Lower leg skin (tissue), 4 donors: ENCODE results near the gene IL23A. TPM values are rescaled to one million over a fixed set of nuclear protein-coding genes. Genes with fewer than 3 reads are reported as not detected.

Source experiments
- DNase-seq, 2 donors: peaks; one replicate each; pipeline ENCODE4 v3.0.0-alpha.2; 2019; ENCODE audit warnings: low spot score in 2 of 2
- H3K4me3 ChIP-seq: fragments of 200-600 bp; sonication (generic); 2 replicates; pipeline ENCODE4 v1.5.1; 2017; ENCODE audit warnings: mild to moderate bottlenecking, low read depth; ENCODE audit not compliant: poor library complexity, severe bottlenecking
- POLR2A ChIP-seq, 2 donors: fragments of 450-650 bp; IDR thresholded peaks; one replicate each; pipeline ENCODE4 v1.6.1; 2016 to 2017; ENCODE audit warnings: antibody characterized with exemption in 2 of 2, mild to moderate bottlenecking in 1 of 2, moderate library complexity in 1 of 2
- WGBS, 2 donors: methylation state at CpG; one replicate each; pipeline ENCODE4 v1.1.5; 2018; 5-methylcytosine and 5-hydroxymethylcytosine counted together
- intact Hi-C: fragments of 100-400 bp; cut with DNase I; formaldehyde crosslinking; loops from one replicate; pipeline ENCODE4 v1.15.0; 2023; ENCODE audit warnings: low total_unique reads
- total RNA-seq, 4 donors: library from RNA; depleted of rRNA; stranded (reverse); fragments of >200 nt; gene quantifications; one replicate each; pipeline ENCODE4 v1.1.0, GENCODE V29; 2016
- TF ChIP-seq, protein P1 (sequence below), 3 donors: fragments of 450-650 bp; IDR thresholded peaks; one replicate each; pipeline ENCODE4 v1.5.1; 2016; ENCODE audit warnings: antibody characterized with exemption in 3 of 3, mild to moderate bottlenecking in 3 of 3, moderate library complexity in 2 of 3

IL23A gene
- total RNA-seq, 4 donors from 2014 or later: 0.45 TPM; not detected in 3

DNA sequence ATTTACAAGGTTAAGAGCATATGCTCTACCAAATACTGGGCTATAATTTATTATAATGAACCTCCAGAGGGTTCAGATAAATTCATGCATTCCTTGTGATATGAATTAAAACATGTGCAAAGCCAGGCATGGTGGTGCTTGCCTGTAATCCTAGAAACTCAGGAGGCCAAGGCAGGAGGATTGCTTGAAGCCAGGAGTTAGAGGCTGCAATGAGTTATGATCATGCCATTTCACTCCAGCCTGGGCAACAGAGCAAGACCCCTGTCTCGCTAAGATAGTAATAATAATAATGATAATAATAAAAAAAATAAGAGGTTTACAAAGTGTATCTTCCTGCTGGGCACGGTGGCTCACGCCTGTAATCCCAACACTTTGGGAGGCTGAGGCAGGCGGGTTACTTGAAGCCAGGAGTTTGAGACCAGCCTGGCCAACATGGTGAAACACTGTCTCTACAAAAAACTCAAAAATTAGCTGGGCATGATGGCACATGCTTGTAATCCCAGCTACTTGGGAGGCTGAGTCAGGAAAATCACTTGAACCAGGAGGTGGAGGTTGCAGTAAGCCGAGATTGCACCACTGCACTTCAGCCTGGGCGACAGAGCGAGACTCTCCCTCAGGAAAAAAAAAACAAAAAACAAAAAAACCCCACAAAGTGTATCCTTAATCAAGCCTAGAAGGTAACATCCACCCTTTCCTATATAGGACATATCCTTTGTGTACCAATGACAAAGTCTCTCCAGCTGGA lies 31.3 kb upstream of the IL23A start:
- intact Hi-C loops: no loop called here
- H3K4me3 ChIP-seq: no peak overlapping the region
- no peak for DNase-seq
- no peak for TF ChIP-seq POLR2A (IDR thresholded peaks at IDR 0.05)
- TF ChIP-seq, protein P1, sequence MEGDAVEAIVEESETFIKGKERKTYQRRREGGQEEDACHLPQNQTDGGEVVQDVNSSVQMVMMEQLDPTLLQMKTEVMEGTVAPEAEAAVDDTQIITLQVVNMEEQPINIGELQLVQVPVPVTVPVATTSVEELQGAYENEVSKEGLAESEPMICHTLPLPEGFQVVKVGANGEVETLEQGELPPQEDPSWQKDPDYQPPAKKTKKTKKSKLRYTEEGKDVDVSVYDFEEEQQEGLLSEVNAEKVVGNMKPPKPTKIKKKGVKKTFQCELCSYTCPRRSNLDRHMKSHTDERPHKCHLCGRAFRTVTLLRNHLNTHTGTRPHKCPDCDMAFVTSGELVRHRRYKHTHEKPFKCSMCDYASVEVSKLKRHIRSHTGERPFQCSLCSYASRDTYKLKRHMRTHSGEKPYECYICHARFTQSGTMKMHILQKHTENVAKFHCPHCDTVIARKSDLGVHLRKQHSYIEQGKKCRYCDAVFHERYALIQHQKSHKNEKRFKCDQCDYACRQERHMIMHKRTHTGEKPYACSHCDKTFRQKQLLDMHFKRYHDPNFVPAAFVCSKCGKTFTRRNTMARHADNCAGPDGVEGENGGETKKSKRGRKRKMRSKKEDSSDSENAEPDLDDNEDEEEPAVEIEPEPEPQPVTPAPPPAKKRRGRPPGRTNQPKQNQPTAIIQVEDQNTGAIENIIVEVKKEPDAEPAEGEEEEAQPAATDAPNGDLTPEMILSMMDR (IDR thresholded peaks at IDR 0.05): no peak
- 87 to 97% methylated on average over 7 of the region's 7 CpGs for WGBS, 2 donors

DNA sequence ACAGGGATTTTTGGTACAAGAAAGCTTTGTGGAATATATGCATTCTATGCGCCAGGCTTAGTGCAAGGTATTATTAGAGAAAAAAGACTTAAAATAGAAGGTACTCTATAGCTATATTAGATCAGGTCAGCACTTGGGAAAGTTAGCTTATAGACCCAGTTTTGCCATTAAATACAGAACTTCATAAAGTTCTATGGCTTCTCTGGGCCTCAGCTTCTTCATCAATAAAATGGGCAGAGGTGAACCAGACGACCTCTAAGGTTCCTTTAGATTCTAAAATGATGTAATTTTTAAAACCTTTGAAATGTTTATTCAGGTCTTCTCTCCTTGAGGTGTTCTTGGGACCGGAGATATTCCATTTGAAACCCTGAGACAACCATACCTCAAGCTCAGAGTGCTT lies 30.0 kb upstream of the IL23A start:
- DNase-seq: no peak
- WGBS, 2 donors: 88 to 93% methylated on average over 3 of the region's 3 CpGs
- intact Hi-C loops: no loop called here
- no peak for TF ChIP-seq POLR2A (IDR thresholded peaks at IDR 0.05)
- TF ChIP-seq, protein P1 (IDR thresholded peaks at IDR 0.05): no peak
- H3K4me3 ChIP-seq: no peak overlapping the region

DNA sequence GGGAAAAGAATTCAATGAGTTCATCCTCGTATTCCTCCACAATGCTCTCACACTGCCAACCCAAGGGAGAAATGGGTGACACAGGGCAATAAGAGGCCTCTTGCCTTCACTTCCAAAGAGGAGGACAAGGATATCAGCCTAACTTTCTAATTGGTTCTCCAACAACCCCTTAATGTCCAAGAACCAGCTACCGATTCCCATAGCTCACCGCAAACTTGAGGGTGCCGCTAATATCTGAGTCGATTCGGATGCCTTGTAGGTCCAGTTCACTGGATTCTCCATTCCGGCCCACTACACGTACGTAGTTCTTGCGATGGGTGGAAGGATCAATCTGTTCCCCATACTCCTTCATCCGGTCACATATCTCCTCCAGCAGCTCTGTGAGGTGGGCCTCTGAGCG lies 27.7 kb upstream of the IL23A start:
- DNase-seq: no peak
- no peak overlapping the region for H3K4me3 ChIP-seq
- 94 to 97% methylated on average over 12 of the region's 12 CpGs for WGBS, 2 donors
- TF ChIP-seq, protein P1 (IDR thresholded peaks at IDR 0.05): no peak
- no peak for TF ChIP-seq POLR2A (IDR thresholded peaks at IDR 0.05)
- intact Hi-C loops: no loop called here

DNA sequence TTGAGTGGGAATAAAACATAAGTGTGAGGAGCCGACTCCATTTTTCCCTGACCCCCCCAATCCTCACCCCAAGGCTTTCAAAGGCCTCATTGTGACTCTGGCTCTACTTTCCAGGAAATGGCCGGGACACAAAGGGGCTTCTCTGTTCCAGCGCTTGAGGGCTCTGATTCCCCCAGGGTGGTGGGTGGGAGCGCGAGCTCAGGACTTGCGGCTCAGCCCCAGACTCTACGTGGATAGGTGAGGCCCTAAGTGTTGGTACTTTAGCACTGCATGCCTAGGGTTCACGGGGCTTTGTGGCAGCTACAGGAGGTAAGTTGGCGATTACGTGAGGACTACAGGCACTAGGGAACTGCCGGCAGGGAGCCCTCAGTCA lies 23.4 kb upstream of the IL23A start:
- intact Hi-C loops: no loop called here
- no peak for TF ChIP-seq POLR2A (IDR thresholded peaks at IDR 0.05)
- TF ChIP-seq, protein P1 (IDR thresholded peaks at IDR 0.05): no peak
- WGBS, 2 donors: 0% methylated on average over 7 to 11 of the region's 11 CpGs
- H3K4me3 ChIP-seq: peak overlapping the region; percentile 78
- no peak for DNase-seq

DNA sequence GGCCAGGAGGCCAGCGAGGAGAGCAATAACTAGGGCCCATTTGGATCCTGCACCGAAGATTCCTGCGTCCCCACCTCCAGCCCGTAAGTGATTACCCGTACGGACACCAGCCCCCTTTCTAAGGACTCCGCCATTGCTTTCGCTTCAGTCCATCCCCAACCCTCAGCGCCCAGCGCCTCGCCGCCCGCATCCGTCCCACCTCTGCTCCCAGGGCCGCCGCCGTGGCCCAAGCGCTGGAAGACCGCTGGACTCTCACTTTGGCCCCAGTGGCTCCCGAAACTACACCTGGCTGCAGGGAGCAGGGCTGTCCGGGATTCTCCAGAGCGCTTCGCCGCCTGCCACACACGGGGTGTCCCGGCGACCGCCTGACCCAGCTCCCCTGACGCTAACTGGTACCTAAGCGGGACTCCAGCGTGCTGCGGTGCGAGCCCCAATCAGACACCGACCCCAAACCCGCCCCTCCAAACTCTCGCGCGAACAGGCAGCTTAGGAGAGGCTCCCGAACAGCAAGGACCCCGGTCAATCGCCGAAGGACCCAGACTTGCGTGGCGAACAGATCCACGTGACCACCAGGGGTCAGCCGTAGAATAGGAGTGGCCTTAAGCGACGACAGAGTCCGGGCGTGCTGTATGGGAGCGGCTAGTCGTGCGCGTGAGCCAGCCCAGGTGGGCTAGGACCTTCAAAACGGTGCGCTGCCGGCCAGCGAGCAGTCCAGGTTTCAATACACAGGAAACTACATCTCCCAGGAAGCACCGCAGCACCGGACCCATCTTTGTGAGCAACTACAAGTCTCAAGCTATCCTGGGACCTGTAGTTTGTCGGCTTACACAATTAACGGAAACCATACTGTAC lies 22.8 kb upstream of the IL23A start, which contains the start of gene CNPY2:
CNPY2 (minus strand) TSS at position 367 of the 852 bp plus-strand sequence. CDS start 771 bp downstream, outside the sequence.
- WGBS, 2 donors: 0 to 1% methylated on average over 40 to 46 of the region's 62 CpGs
- peak; percentile 94 to 99 for DNase-seq
- peak within 1 kb of the TSS; percentile 78 for H3K4me3 ChIP-seq
- intact Hi-C loops: no loop called here
- no peak for TF ChIP-seq POLR2A (IDR thresholded peaks at IDR 0.05)
- TF ChIP-seq, protein P1 (IDR thresholded peaks at IDR 0.05): no peak
